ENCODE measurements around the gene UNK. TPM values are rescaled to one million over a fixed set of nuclear protein-coding genes. Genes with fewer than 3 reads are reported as not detected.

Gene UNK
- total and polyA plus RNA-seq, 7 donors: 12.7 to 29.6 (median 23.5) TPM

DNA sequence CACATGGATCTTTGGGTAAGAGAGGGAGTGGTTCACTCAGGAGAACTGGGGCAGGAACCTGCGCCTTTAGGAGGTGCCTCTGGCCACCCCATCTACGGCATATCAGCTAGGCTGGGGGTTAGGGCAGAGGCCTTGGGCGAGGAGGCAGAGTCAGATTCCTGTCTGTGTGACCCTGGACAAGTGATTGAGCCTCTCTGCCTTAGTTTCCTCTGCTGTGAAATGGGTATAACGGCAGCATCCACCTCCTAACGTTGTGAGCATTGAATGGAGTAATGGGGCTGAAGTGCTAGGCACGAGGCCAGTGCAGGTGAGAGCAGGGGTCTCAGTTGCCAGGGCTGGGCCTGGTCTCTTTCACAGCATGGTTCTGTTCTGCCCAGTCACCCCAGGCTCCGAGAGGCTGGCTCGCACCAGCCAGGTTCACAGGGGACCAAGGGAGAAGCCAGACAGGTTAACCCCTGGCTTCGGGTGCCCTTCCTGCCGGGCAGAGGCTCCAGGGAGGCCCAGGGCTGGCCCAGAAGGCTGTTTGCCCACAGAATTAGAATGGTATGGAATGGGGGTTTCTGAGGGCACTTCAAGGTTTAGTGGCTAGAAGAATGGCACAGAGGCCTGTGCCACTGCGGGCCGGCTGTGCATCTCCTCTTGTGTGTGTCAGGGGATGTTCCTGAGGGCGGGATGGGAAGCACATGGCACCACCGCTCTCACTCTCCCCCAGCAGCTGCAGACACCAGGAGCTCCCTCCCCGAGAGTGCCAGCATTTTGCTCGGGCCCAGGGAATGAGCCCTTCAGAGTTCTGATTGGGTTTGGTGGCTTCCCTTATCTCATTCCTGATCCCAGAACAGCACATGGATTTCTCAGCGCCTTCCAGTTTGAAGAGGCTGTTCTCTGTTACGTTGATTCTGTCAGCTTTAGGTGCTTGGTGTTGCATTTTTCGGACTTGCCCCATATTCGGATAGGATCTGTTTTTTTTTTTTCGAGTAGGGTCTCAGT is 35.8 kb downstream of the UNK start:
- Histone ChIP-seq H3K4me1 (peaks cover 0 to 5% (median 0%) of the 10 kb centered on the region in 4 donors), H3K4me3 (no peak overlapping the region), H3K27me3 (no peaks in the 10 kb centered on the region), H3K27ac (no peak overlapping the region), H3K36me3 (peaks cover 59 to 100% (median 61%) of the 10 kb centered on the region in 4 donors), H3K9me3 (no peaks in the 10 kb centered on the region)
- no peak for TF ChIP-seq POLR2A (IDR thresholded peaks at IDR 0.05)
- TF ChIP-seq, protein P1, sequence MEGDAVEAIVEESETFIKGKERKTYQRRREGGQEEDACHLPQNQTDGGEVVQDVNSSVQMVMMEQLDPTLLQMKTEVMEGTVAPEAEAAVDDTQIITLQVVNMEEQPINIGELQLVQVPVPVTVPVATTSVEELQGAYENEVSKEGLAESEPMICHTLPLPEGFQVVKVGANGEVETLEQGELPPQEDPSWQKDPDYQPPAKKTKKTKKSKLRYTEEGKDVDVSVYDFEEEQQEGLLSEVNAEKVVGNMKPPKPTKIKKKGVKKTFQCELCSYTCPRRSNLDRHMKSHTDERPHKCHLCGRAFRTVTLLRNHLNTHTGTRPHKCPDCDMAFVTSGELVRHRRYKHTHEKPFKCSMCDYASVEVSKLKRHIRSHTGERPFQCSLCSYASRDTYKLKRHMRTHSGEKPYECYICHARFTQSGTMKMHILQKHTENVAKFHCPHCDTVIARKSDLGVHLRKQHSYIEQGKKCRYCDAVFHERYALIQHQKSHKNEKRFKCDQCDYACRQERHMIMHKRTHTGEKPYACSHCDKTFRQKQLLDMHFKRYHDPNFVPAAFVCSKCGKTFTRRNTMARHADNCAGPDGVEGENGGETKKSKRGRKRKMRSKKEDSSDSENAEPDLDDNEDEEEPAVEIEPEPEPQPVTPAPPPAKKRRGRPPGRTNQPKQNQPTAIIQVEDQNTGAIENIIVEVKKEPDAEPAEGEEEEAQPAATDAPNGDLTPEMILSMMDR (IDR thresholded peaks at IDR 0.05): no peak
- TF ChIP-seq EP300 (IDR thresholded peaks at IDR 0.05): no peak
- TF ChIP-seq POLR2AphosphoS5 (IDR thresholded peaks at IDR 0.05): no peak
- intact Hi-C loops (cut with DNase I): loop anchor here (10.0 kb wide), 1 partner anchor 264 kb away; no protein-coding TSS in a partner anchor
- DNase-seq: no peak
- whole genome bisulfite sequencing, 2 donors: 87 to 89% methylated on average over 21 of the region's 21 CpGs

DNA sequence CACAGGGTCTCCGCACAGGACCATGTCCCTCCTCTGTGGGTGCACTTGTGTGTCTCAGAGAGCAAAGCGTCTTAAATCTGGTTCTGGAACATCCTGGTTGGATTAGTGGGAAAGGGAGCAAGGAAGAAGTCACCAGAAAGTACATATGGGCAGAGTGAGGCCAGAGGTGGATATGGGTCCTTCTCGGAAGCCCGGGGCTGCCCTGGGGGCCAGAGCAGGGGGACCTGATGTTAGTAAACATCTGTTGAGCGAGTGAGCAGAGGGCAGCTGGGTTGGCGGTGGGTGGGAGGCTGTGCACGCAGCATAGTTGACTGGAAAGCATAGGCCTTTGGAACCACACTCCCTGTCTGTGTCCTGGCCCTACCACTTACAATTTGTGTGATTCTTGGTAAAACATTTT is 36.9 kb downstream of the UNK start:
- H3K27ac ChIP-seq: no peak overlapping the region
- no peaks in the 10 kb centered on the region for H3K27me3 ChIP-seq
- H3K4me3 ChIP-seq: no peak overlapping the region
- TF ChIP-seq EP300 (IDR thresholded peaks at IDR 0.05) (no peak), POLR2AphosphoS5 (IDR thresholded peaks at IDR 0.05) (no peak), POLR2A (IDR thresholded peaks at IDR 0.05) (no peak)
- TF ChIP-seq, protein P1 (IDR thresholded peaks at IDR 0.05): no peak
- 93 to 95% methylated on average over 7 of the region's 7 CpGs for WGBS, 2 donors
- intact Hi-C loops (cut with DNase I): loop anchor here (10.0 kb wide), 1 partner anchor 263 kb away; no protein-coding TSS in a partner anchor
- H3K9me3 ChIP-seq: no peaks in the 10 kb centered on the region
- peaks cover 57 to 92% (median 58%) of the 10 kb centered on the region in 4 donors for H3K36me3 ChIP-seq
- DNase-seq: no peak
- peaks cover 0 to 5% (median 0%) of the 10 kb centered on the region in 4 donors for H3K4me1 ChIP-seq

DNA sequence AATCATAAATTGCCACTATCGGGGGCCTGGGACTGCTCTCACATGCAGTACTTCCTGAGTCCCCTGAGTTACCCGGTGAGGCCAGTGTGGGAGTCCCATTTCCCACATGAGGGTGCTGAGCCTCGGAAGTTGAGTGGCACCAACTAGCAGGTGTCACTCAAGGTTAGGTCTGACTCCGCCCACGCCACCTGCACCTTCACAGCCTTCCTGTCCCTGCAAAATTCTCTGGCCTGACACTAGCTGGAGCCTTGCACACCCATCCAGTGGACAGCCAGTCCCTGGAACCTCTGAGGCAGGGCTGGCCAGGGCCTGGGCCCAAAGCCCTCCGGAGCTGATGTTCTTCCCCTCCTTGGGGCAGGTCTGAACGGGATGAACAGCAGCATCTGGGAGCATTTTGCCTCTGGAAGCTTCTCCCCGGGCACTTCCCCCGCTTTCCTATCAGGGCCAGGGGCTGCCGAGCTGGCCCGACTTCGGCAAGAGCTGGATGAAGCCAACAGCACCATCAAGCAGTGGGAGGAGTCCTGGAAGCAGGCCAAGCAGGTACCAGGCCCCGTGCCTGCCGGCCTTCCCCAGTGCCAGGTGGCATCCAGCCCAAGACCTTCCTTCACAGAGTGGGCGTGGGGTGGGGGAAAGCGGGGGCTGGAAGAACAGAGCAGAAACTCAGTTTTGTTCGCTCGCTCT is 37.7 kb downstream of the UNK start:
- 38 to 65% methylated on average over 18 of the region's 18 CpGs for WGBS, 2 donors
- Histone ChIP-seq H3K27ac (no peak overlapping the region), H3K4me1 (peaks cover 0 to 10% (median 6%) of the 10 kb centered on the region in 4 donors), H3K27me3 (no peaks in the 10 kb centered on the region), H3K9me3 (no peaks in the 10 kb centered on the region), H3K4me3 (no peak overlapping the region), H3K36me3 (peaks cover 50 to 85% (median 53%) of the 10 kb centered on the region in 4 donors)
- TF ChIP-seq EP300 (IDR thresholded peaks at IDR 0.05) (no peak), POLR2A (IDR thresholded peaks at IDR 0.05) (no peak)
- intact Hi-C loops (cut with DNase I): loop anchor here (10.0 kb wide), 1 partner anchor 263 kb away; no protein-coding TSS in a partner anchor
- DNase-seq: no peak

DNA sequence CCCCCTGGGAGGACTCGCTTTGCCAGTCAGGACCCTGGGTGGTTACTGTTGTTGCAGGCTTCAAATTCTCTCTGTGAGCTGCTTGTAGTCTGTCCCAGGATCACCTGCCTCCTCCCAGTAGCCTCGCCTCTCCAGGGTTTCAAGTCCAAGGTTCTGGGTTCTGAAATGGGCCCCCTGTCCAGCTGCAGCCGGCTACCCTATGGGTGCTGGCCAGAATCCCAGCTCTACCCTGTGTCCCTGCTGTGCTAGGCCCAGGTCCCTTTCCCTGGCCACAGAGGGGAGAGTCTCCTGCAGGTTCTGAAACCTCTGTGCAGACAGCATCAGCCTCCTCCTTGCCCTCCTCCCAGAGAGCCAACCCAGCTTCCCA is 38.2 kb downstream of the UNK start:
- no peaks in the 10 kb centered on the region for H3K9me3 ChIP-seq
- WGBS, 2 donors: 38 to 81% methylated on average over 3 of the region's 3 CpGs
- H3K36me3 ChIP-seq: peaks cover 44 to 80% (median 48%) of the 10 kb centered on the region in 4 donors
- peaks cover 0 to 15% (median 11%) of the 10 kb centered on the region in 4 donors for H3K4me1 ChIP-seq
- H3K27me3 ChIP-seq: no peaks in the 10 kb centered on the region
- intact Hi-C loops (cut with DNase I): loop anchor here (10.0 kb wide), 1 partner anchor 262 kb away; no protein-coding TSS in a partner anchor
- no peak overlapping the region for H3K4me3 ChIP-seq
- no peak overlapping the region for H3K27ac ChIP-seq
- DNase-seq: no peak
- TF ChIP-seq POLR2A (IDR thresholded peaks at IDR 0.05): no peak
- no peak for TF ChIP-seq POLR2AphosphoS5 (IDR thresholded peaks at IDR 0.05)
- no peak for TF ChIP-seq EP300 (IDR thresholded peaks at IDR 0.05)
- TF ChIP-seq, protein P1 (IDR thresholded peaks at IDR 0.05): no peak

All from sigmoid colon (tissue), 7 donors.